Esophagus squamous epithelium (tissue), 5 donors: ENCODE results near the gene SUMO3. TPM values are rescaled to one million over a fixed set of nuclear protein-coding genes. Genes with fewer than 3 reads are reported as not detected.

Experiments
- DNase-seq: peaks from one replicate; lab custom pipeline; 2025; lab: John Stamatoyannopoulos, UW
- H3K27ac ChIP-seq, 4 donors: fragments of 200-600 bp; sonication (generic); one replicate each; pipeline ENCODE4 v1.5.1; 2016 to 2019; ENCODE audit warnings: mild to moderate bottlenecking in 1 of 4
- H3K27me3 ChIP-seq, 4 donors: fragments of 200-600 bp; sonication (generic); 1 replicate in 3 of 4; 2 replicates in 1 of 4; pipeline versions ENCODE4 v1.5.1 to v1.6.0; 2017 to 2021; ENCODE audit warnings: antibody characterized with exemption in 1 of 4
- H3K36me3 ChIP-seq, 3 donors: fragments of 200-600 bp; sonication (generic); one replicate each; pipeline ENCODE4 v1.5.1; 2016 to 2019
- H3K4me1 ChIP-seq, 3 donors: fragments of 200-600 bp; sonication (generic); one replicate each; pipeline ENCODE4 v1.5.1; 2017 to 2019
- H3K4me3 ChIP-seq, 4 donors: fragments of 200-600 bp; sonication (generic); 1 replicate in 3 of 4; 2 replicates in 1 of 4; pipeline ENCODE4 v1.5.1; 2016 to 2019; ENCODE audit warnings: mild to moderate bottlenecking in 2 of 4, moderate library complexity in 1 of 4
- H3K9me3 ChIP-seq, 3 donors: fragments of 200-600 bp; sonication (generic); one replicate each; pipeline ENCODE4 v1.5.1; 2016 to 2019
- CTCF ChIP-seq, 6 experiments: fragments of 450-650 bp in 4 of 6; fragments of 200-600 bp in 2 of 6; sonication (generic) in 2 of 6; IDR thresholded peaks; one replicate each; pipeline ENCODE4 v1.5.1; 2016 to 2019; ENCODE audit warnings: antibody characterized with exemption in 6 of 6, mild to moderate bottlenecking in 4 of 6, moderate library complexity in 4 of 6
- POLR2A ChIP-seq, 4 donors: fragments of 450-650 bp; IDR thresholded peaks; one replicate each; pipeline ENCODE4 v1.6.1; 2017; ENCODE audit warnings: antibody characterized with exemption in 4 of 4, mild to moderate bottlenecking in 4 of 4, moderate library complexity in 3 of 4
- WGBS, 2 donors: methylation state at CpG; one replicate each; pipeline ENCODE4 v1.1.5; 2018; 5-methylcytosine and 5-hydroxymethylcytosine counted together
- intact Hi-C: fragments of 100-400 bp; cut with DNase I; formaldehyde crosslinking; loops from one replicate; pipeline ENCODE4 v1.15.0; 2022
- total RNA-seq, 4 donors: library from RNA; depleted of rRNA; stranded (reverse); fragments of >200 nt; gene quantifications; one replicate each; pipeline ENCODE4 v1.1.0, GENCODE V29; 2016
- donor health status: DM: yes; HTN: yes; CAD: no.

The SUMO3 gene
- total RNA-seq, 4 donors from 2014 or later, result 22.9 to 55.0 (median 46.5) TPM

- DNase-seq, result no peak
- Histone ChIP-seq H3K27ac (no peak overlapping the region), H3K4me3 (no peak overlapping the region), H3K36me3 (peaks cover 0 to 86% (median 0%) of the 10 kb centered on the region in 3 donors), H3K9me3 (no peaks in the 10 kb centered on the region), H3K27me3 (no peaks in the 10 kb centered on the region), H3K4me1 (peaks cover 0 to 17% (median 0%) of the 10 kb centered on the region in 3 donors)
- WGBS, 2 donors, result 89 to 92% methylated on average over 12 to 14 of the region's 16 CpGs
- intact Hi-C loops, result no loop called here
- TF ChIP-seq CTCF (IDR thresholded peaks at IDR 0.05) (no peak), POLR2A (IDR thresholded peaks at IDR 0.05) (no peak)
Measured at GRCh38 chr21:44780767-44781459, 36.9 kb downstream of the SUMO3 start.

GRCh38 chr21:44780137-44780502 is 37.7 kb downstream of the SUMO3 start:
- WGBS, 2 donors, result 51 to 80% methylated on average over 4 to 7 of the region's 7 CpGs
- TF ChIP-seq CTCF (IDR thresholded peaks at IDR 0.05), result no peak
- TF ChIP-seq POLR2A (IDR thresholded peaks at IDR 0.05), result no peak
- Histone ChIP-seq H3K27ac (no peak overlapping the region), H3K36me3 (peaks cover 0 to 86% (median under 1%) of the 10 kb centered on the region in 3 donors), H3K4me3 (no peak overlapping the region), H3K9me3 (no peaks in the 10 kb centered on the region), H3K27me3 (no peaks in the 10 kb centered on the region), H3K4me1 (peaks cover 0 to 9% (median 0%) of the 10 kb centered on the region in 3 donors)
- intact Hi-C loops, result no loop called here
- no peak for DNase-seq

GRCh38 chr21:44779417-44780136 is 38.3 kb downstream of the SUMO3 start:
- DNase-seq, result no peak
- Histone ChIP-seq H3K27ac (no peak overlapping the region), H3K27me3 (no peaks in the 10 kb centered on the region), H3K4me3 (no peak overlapping the region), H3K36me3 (peaks cover 4 to 86% (median 5%) of the 10 kb centered on the region in 3 donors), H3K4me1 (peaks cover 0 to 8% (median 0%) of the 10 kb centered on the region in 3 donors), H3K9me3 (no peaks in the 10 kb centered on the region)
- intact Hi-C loops, result no loop called here
- no peak for TF ChIP-seq CTCF (IDR thresholded peaks at IDR 0.05)
- no peak for TF ChIP-seq POLR2A (IDR thresholded peaks at IDR 0.05)
- 64 to 82% methylated on average over 4 to 11 of the region's 17 CpGs for whole genome bisulfite sequencing, 2 donors

- Histone ChIP-seq H3K4me3 (no peak overlapping the region), H3K9me3 (no peaks in the 10 kb centered on the region), H3K36me3 (peaks cover 4 to 86% (median 6%) of the 10 kb centered on the region in 3 donors), H3K27me3 (no peaks in the 10 kb centered on the region), H3K27ac (no peak overlapping the region), H3K4me1 (peaks cover 0 to 12% (median 0%) of the 10 kb centered on the region in 3 donors)
- intact Hi-C loops, result no loop called here
- DNase-seq, result no peak
- TF ChIP-seq CTCF (IDR thresholded peaks at IDR 0.05) (no peak), POLR2A (IDR thresholded peaks at IDR 0.05) (no peak)
- WGBS, 2 donors, result 94 to 96% methylated on average over 5 to 6 of the region's 6 CpGs
Measured at GRCh38 chr21:44778983-44779382, 38.9 kb downstream of the SUMO3 start.

- H3K4me1 ChIP-seq, result peaks cover 0 to 16% (median 0%) of the 10 kb centered on the region in 3 donors
- H3K4me3 ChIP-seq, result no peak overlapping the region
- no peak for TF ChIP-seq CTCF (IDR thresholded peaks at IDR 0.05)
- TF ChIP-seq POLR2A (IDR thresholded peaks at IDR 0.05), result no peak
- no peak for DNase-seq
- H3K9me3 ChIP-seq, result no peaks in the 10 kb centered on the region
- H3K27ac ChIP-seq, result no peak overlapping the region
- intact Hi-C loops, result no loop called here
- H3K36me3 ChIP-seq, result peaks cover 4 to 86% (median 8%) of the 10 kb centered on the region in 3 donors
- no peaks in the 10 kb centered on the region for H3K27me3 ChIP-seq
- 66 to 68% methylated on average over 8 of the region's 8 CpGs for WGBS, 2 donors
Measured at GRCh38 chr21:44778499-44778911, 39.4 kb downstream of the SUMO3 start.
